H1 (cell line): ENCODE data around the gene TMEM51. TPM values are rescaled to one million over a fixed set of nuclear protein-coding genes. Genes with fewer than 3 reads are reported as not detected.

Experiments
- CEBPB ChIP-seq: IDR thresholded peaks from 2 replicates; pipeline ENCODE4 v1.6.1; 2012; ENCODE audit warnings: low read depth, low read length
- GABPA ChIP-seq: IDR thresholded peaks from 2 replicates; pipeline ENCODE4 v1.6.1; 2011; ENCODE audit warnings: mild to moderate bottlenecking, low read length, moderate library complexity, borderline replicate concordance; ENCODE audit not compliant: insufficient read depth
- PHF8 ChIP-seq: fragments of 200-600 bp; sonication (generic); conservative IDR thresholded peaks from 2 replicates; pipeline ENCODE4 v1.7.1; 2012; ENCODE audit warnings: low read depth, mild to moderate bottlenecking, inconsistent platforms, low read length, moderate library complexity
- RFX5 ChIP-seq: IDR thresholded peaks from 2 replicates; pipeline ENCODE4 v1.6.1; 2011; ENCODE audit warnings: low read depth, low read length, improper control_type of control experiment, borderline replicate concordance
- SP2 ChIP-seq: IDR thresholded peaks from 2 replicates; pipeline ENCODE4 v1.6.1; 2012; ENCODE audit warnings: mild to moderate bottlenecking, low read length, inconsistent platforms
- polyA plus RNA-seq, 7 experiments: library from polyadenylated mRNA; depleted of rRNA in 3 of 7; stranded (reverse) in 5 of 7; unstranded in 2 of 7; fragments of >200 nt in 5 of 7; fragments of 200-250 nt in 2 of 7; gene quantifications; 1 replicate in 5 of 7; 2 replicates in 1 of 7; 4 replicates in 1 of 7; pipeline versions ENCODE4 v1.2.1 to v1.2.3, GENCODE V29; 2011 to 2013; ENCODE audit warnings: missing spikeins in 2 of 7, mixed read lengths in 2 of 7
- total RNA-seq: library from RNA; stranded (reverse); fragmentation: NEBNext Ultra II Directional; extraction: Animal tissue kit (Norgen Biotek cat#: 25700); gene quantifications from 2 replicates; pipeline ENCODE4 v1.2.1, GENCODE V29; 2021
- TF ChIP-seq, protein P1 (sequence below): fragments of 300-600 bp; sonication (generic); IDR thresholded peaks from 2 replicates; pipeline ENCODE4 v1.7.1; 2012; ENCODE audit warnings: low read length, moderate library complexity, mild to moderate bottlenecking, inconsistent platforms; ENCODE audit not compliant: insufficient replicate concordance
- TF ChIP-seq, protein P2 (sequence below), 3 experiments: IDR thresholded peaks; 1 replicate in 2 of 3; 2 replicates in 1 of 3; pipeline versions ENCODE4 v1.5.1 to v1.6.1; 2011; ENCODE audit warnings: low read length in 3 of 3, mild to moderate bottlenecking in 3 of 3, inconsistent platforms in 2 of 3, low read depth in 1 of 3, moderate library complexity in 1 of 3; ENCODE audit not compliant: insufficient read depth in 1 of 3; ENCODE audit errors: control extremely low read depth in 1 of 3

TMEM51 gene
- total and polyA plus RNA-seq, 2 of the 8 experiments (the other 6 are each of a cell fraction or from before 2014, with no cell fraction given) = 9.9 to 10.7 TPM

DNA sequence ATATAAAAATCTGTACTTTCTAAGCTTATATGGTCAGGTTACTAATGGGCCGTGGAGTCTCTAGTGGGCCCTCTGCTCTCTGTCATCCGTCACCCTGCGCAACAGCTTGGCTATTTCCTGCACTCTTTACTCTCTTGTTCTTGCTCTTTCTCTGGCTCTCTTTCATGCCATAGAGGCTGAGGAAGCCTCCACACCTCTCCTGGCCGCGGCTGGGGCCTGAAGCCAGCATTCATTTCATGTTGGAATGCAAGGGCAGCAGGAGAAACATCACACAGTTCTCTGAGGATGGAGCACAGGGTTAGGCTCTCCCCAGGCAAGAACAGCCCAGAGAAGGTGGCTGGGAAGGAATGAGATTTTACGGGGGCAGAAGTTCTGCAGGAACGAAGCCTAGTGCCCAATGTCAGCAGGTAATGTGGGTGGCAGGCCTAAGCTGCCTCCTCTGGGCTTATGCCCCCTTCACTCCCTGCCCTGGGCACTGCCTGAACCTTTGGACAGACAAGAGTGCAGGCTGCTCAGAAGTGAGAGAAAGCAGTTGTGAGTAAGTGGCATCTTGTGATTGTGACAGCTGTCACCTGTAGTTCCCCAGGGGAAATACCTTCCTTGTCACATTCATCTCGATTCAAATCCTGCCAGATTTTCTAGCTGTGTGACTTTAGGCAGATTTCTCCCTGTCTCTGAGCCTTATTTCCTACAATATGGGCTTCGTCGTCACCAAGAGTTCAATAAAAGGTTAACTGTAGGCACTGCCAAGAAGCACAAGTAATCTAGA is 89.9 kb downstream of the TMEM51 start (continued):
- TF ChIP-seq, protein P1, sequence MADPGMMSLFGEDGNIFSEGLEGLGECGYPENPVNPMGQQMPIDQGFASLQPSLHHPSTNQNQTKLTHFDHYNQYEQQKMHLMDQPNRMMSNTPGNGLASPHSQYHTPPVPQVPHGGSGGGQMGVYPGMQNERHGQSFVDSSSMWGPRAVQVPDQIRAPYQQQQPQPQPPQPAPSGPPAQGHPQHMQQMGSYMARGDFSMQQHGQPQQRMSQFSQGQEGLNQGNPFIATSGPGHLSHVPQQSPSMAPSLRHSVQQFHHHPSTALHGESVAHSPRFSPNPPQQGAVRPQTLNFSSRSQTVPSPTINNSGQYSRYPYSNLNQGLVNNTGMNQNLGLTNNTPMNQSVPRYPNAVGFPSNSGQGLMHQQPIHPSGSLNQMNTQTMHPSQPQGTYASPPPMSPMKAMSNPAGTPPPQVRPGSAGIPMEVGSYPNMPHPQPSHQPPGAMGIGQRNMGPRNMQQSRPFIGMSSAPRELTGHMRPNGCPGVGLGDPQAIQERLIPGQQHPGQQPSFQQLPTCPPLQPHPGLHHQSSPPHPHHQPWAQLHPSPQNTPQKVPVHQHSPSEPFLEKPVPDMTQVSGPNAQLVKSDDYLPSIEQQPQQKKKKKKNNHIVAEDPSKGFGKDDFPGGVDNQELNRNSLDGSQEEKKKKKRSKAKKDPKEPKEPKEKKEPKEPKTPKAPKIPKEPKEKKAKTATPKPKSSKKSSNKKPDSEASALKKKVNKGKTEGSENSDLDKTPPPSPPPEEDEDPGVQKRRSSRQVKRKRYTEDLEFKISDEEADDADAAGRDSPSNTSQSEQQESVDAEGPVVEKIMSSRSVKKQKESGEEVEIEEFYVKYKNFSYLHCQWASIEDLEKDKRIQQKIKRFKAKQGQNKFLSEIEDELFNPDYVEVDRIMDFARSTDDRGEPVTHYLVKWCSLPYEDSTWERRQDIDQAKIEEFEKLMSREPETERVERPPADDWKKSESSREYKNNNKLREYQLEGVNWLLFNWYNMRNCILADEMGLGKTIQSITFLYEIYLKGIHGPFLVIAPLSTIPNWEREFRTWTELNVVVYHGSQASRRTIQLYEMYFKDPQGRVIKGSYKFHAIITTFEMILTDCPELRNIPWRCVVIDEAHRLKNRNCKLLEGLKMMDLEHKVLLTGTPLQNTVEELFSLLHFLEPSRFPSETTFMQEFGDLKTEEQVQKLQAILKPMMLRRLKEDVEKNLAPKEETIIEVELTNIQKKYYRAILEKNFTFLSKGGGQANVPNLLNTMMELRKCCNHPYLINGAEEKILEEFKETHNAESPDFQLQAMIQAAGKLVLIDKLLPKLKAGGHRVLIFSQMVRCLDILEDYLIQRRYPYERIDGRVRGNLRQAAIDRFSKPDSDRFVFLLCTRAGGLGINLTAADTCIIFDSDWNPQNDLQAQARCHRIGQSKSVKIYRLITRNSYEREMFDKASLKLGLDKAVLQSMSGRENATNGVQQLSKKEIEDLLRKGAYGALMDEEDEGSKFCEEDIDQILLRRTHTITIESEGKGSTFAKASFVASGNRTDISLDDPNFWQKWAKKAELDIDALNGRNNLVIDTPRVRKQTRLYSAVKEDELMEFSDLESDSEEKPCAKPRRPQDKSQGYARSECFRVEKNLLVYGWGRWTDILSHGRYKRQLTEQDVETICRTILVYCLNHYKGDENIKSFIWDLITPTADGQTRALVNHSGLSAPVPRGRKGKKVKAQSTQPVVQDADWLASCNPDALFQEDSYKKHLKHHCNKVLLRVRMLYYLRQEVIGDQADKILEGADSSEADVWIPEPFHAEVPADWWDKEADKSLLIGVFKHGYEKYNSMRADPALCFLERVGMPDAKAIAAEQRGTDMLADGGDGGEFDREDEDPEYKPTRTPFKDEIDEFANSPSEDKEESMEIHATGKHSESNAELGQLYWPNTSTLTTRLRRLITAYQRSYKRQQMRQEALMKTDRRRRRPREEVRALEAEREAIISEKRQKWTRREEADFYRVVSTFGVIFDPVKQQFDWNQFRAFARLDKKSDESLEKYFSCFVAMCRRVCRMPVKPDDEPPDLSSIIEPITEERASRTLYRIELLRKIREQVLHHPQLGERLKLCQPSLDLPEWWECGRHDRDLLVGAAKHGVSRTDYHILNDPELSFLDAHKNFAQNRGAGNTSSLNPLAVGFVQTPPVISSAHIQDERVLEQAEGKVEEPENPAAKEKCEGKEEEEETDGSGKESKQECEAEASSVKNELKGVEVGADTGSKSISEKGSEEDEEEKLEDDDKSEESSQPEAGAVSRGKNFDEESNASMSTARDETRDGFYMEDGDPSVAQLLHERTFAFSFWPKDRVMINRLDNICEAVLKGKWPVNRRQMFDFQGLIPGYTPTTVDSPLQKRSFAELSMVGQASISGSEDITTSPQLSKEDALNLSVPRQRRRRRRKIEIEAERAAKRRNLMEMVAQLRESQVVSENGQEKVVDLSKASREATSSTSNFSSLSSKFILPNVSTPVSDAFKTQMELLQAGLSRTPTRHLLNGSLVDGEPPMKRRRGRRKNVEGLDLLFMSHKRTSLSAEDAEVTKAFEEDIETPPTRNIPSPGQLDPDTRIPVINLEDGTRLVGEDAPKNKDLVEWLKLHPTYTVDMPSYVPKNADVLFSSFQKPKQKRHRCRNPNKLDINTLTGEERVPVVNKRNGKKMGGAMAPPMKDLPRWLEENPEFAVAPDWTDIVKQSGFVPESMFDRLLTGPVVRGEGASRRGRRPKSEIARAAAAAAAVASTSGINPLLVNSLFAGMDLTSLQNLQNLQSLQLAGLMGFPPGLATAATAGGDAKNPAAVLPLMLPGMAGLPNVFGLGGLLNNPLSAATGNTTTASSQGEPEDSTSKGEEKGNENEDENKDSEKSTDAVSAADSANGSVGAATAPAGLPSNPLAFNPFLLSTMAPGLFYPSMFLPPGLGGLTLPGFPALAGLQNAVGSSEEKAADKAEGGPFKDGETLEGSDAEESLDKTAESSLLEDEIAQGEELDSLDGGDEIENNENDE = no peak
- TF ChIP-seq, protein P2, sequence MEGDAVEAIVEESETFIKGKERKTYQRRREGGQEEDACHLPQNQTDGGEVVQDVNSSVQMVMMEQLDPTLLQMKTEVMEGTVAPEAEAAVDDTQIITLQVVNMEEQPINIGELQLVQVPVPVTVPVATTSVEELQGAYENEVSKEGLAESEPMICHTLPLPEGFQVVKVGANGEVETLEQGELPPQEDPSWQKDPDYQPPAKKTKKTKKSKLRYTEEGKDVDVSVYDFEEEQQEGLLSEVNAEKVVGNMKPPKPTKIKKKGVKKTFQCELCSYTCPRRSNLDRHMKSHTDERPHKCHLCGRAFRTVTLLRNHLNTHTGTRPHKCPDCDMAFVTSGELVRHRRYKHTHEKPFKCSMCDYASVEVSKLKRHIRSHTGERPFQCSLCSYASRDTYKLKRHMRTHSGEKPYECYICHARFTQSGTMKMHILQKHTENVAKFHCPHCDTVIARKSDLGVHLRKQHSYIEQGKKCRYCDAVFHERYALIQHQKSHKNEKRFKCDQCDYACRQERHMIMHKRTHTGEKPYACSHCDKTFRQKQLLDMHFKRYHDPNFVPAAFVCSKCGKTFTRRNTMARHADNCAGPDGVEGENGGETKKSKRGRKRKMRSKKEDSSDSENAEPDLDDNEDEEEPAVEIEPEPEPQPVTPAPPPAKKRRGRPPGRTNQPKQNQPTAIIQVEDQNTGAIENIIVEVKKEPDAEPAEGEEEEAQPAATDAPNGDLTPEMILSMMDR (IDR thresholded peaks at IDR 0.05; ENCODE audit: control extremely low read depth in 1 of 3, insufficient read depth in 1 of 3, low read depth in 1 of 3, low read length in 3 of 3) = no peak
- TF ChIP-seq PHF8 = no peak
- TF ChIP-seq CEBPB = no peak
- no peak for TF ChIP-seq RFX5
- TF ChIP-seq GABPA = no peak
- TF ChIP-seq SP2 = no peak
